ENCODE measurements around the gene FMN2.
A peak's percentile ranks its signal among the peaks of the same experiment; 100 is the strongest.

The FMN2 gene

GRCh38 chr1:240424740-240425464 is 333.2 kb downstream of the FMN2 start:
- no peaks in the 10 kb centered on the region for H3K9me3 ChIP-seq (replicated peaks in 1 of 11)
- H3K4me2 ChIP-seq: no peak overlapping the region
- H3K4me3 ChIP-seq: no peak overlapping the region
- H3K4me1 ChIP-seq: no peaks in the 10 kb centered on the region
- no peak overlapping the region for H3K27ac ChIP-seq
- H3K36me3 ChIP-seq: no peaks in the 10 kb centered on the region
- no peak for TF ChIP-seq Cebpa-rat (IDR thresholded peaks at IDR 0.05)
- H4K20me1 ChIP-seq: no peaks in the 10 kb centered on the region
- no peak overlapping the region for H3K9ac ChIP-seq
- no peaks in the 10 kb centered on the region for H3K27me3 ChIP-seq

GRCh38 chr1:240426051-240426450 is 334.4 kb downstream of the FMN2 start:
- Histone ChIP-seq H3K27me3 (no peaks in the 10 kb centered on the region), H3K36me3 (no peaks in the 10 kb centered on the region), H3K4me1 (no peaks in the 10 kb centered on the region), H3K27ac (no peak overlapping the region), H4K20me1 (no peaks in the 10 kb centered on the region), H3K4me3 (no peak overlapping the region), H3K9ac (no peak overlapping the region), H3K9me3 (replicated peaks in 1 of 11) (no peaks in the 10 kb centered on the region), H3K4me2 (no peak overlapping the region)
- TF ChIP-seq Cebpa-rat (IDR thresholded peaks at IDR 0.05): no peak

- Histone ChIP-seq H3K36me3 (no peaks in the 10 kb centered on the region), H3K4me1 (no peaks in the 10 kb centered on the region), H3K27ac (no peak overlapping the region), H3K27me3 (no peaks in the 10 kb centered on the region), H3K4me3 (no peak overlapping the region), H3K4me2 (no peak overlapping the region), H3K9ac (no peak overlapping the region), H4K20me1 (no peaks in the 10 kb centered on the region), H3K9me3 (replicated peaks in 1 of 11) (no peaks in the 10 kb centered on the region)
- TF ChIP-seq Cebpa-rat (IDR thresholded peaks at IDR 0.05): no peak
These were observed 344.4 kb downstream of the FMN2 start for GRCh38 chr1:240435996-240436566.

- Histone ChIP-seq H3K9me3 (replicated peaks in 1 of 11) (no peaks in the 10 kb centered on the region), H3K27me3 (no peaks in the 10 kb centered on the region), H3K4me3 (no peak overlapping the region), H4K20me1 (no peaks in the 10 kb centered on the region), H3K4me2 (no peak overlapping the region), H3K27ac (no peak overlapping the region), H3K4me1 (no peaks in the 10 kb centered on the region), H3K9ac (no peak overlapping the region), H3K36me3 (no peaks in the 10 kb centered on the region)
- no peak for TF ChIP-seq Cebpa-rat (IDR thresholded peaks at IDR 0.05)
These were observed 350.0 kb downstream of the FMN2 start for GRCh38 chr1:240441669-240442068.

GRCh38 chr1:240445369-240445768 is 353.7 kb downstream of the FMN2 start:
- H3K36me3 ChIP-seq: no peaks in the 10 kb centered on the region
- H3K27ac ChIP-seq: no peak overlapping the region
- H3K4me2 ChIP-seq: no peak overlapping the region
- no peak overlapping the region for H3K9ac ChIP-seq
- no peaks in the 10 kb centered on the region for H3K4me1 ChIP-seq
- H4K20me1 ChIP-seq: no peaks in the 10 kb centered on the region
- H3K4me3 ChIP-seq: no peak overlapping the region
- no peak for TF ChIP-seq Cebpa-rat (IDR thresholded peaks at IDR 0.05)
- no peaks in the 10 kb centered on the region for H3K27me3 ChIP-seq
- no peaks in the 10 kb centered on the region; a peak in 1 of 22 replicates for H3K9me3 ChIP-seq (replicated peaks in 1 of 11)

GRCh38 chr1:240455228-240455821 is 363.6 kb downstream of the FMN2 start:
- H3K27ac ChIP-seq: no peak overlapping the region
- H3K36me3 ChIP-seq: no peaks in the 10 kb centered on the region
- peaks cover 0 to 7% (median 0%) of the 10 kb centered on the region in 10 experiments; a peak in 6 of 20 replicates for H3K4me1 ChIP-seq
- H3K9ac ChIP-seq: no peak overlapping the region
- TF ChIP-seq Cebpa-rat (IDR thresholded peaks at IDR 0.05): no peak
- no peaks in the 10 kb centered on the region for H3K27me3 ChIP-seq
- no peaks in the 10 kb centered on the region for H4K20me1 ChIP-seq
- H3K4me3 ChIP-seq: no peak overlapping the region
- peaks cover 0 to 16% (median 5%) of the 10 kb centered on the region in 11 experiments; a peak in 6 of 22 replicates for H3K9me3 ChIP-seq (replicated peaks in 1 of 11)
- peak overlapping the region in 1 of 11 experiments; percentile 26; a peak in 1 of 22 replicates for H3K4me2 ChIP-seq

GRCh38 chr1:240457203-240457602 is 365.5 kb downstream of the FMN2 start:
- no peak overlapping the region for H3K27ac ChIP-seq
- H3K4me3 ChIP-seq: no peak overlapping the region
- H3K4me2 ChIP-seq: no peak overlapping the region
- peaks cover 0 to 16% (median 5%) of the 10 kb centered on the region in 11 experiments; a peak in 6 of 22 replicates for H3K9me3 ChIP-seq (replicated peaks in 1 of 11)
- no peak for TF ChIP-seq Cebpa-rat (IDR thresholded peaks at IDR 0.05)
- H3K36me3 ChIP-seq: no peaks in the 10 kb centered on the region
- no peaks in the 10 kb centered on the region for H3K27me3 ChIP-seq
- H3K4me1 ChIP-seq: peaks cover 0 to 19% (median 9%) of the 10 kb centered on the region in 10 experiments; a peak in 14 of 20 replicates
- no peaks in the 10 kb centered on the region for H4K20me1 ChIP-seq
- H3K9ac ChIP-seq: no peak overlapping the region

GRCh38 chr1:240462277-240462676 is 370.6 kb downstream of the FMN2 start:
- H3K9me3 ChIP-seq (replicated peaks in 1 of 11): peaks cover 0 to 6% (median 0%) of the 10 kb centered on the region in 11 experiments; a peak in 1 of 22 replicates
- H3K9ac ChIP-seq: no peak overlapping the region
- TF ChIP-seq Cebpa-rat (IDR thresholded peaks at IDR 0.05): no peak
- no peaks in the 10 kb centered on the region for H3K36me3 ChIP-seq
- no peaks in the 10 kb centered on the region for H4K20me1 ChIP-seq
- peak overlapping the region; percentile 23 to 94 (median 79); a peak in 18 of 22 replicates for H3K4me2 ChIP-seq
- no peak overlapping the region for H3K4me3 ChIP-seq
- H3K4me1 ChIP-seq: peaks cover 29 to 65% (median 57%) of the 10 kb centered on the region in 10 experiments
- no peak overlapping the region for H3K27ac ChIP-seq
- 0 out of 22 replicates have a peak, but pooled peaks cover 0 to 10% (median 0%) of the 10 kb centered on the region in 11 experiments for H3K27me3 ChIP-seq

- H3K4me2 ChIP-seq: peak overlapping the region; percentile 23 to 94 (median 79); a peak in 21 of 22 replicates
- H3K27me3 ChIP-seq: 0 out of 22 replicates have a peak, but pooled peaks cover 0 to 10% (median 0%) of the 10 kb centered on the region in 11 experiments
- H3K4me3 ChIP-seq: no peak overlapping the region; a peak in 1 of 20 replicates
- H3K27ac ChIP-seq: no peak overlapping the region
- no peaks in the 10 kb centered on the region for H4K20me1 ChIP-seq
- no peaks in the 10 kb centered on the region for H3K9me3 ChIP-seq (replicated peaks in 1 of 11)
- H3K4me1 ChIP-seq: peaks cover 29 to 71% (median 60%) of the 10 kb centered on the region in 10 experiments
- H3K9ac ChIP-seq: no peak overlapping the region
- TF ChIP-seq Cebpa-rat (IDR thresholded peaks at IDR 0.05): no peak
- no peaks in the 10 kb centered on the region for H3K36me3 ChIP-seq
These were observed 371.2 kb downstream of the FMN2 start for GRCh38 chr1:240462766-240463395.

All from BLaER1 treated with 17β-estradiol and CSF1 and Interleukin-3, amounts not matched to agents 10 nM and 100 nM (cell line).